ENCODE measurements around the gene UGT1A3.
A peak's percentile ranks its signal among the peaks of the same experiment; 100 is the strongest.

UGT1A3 gene

DNA sequence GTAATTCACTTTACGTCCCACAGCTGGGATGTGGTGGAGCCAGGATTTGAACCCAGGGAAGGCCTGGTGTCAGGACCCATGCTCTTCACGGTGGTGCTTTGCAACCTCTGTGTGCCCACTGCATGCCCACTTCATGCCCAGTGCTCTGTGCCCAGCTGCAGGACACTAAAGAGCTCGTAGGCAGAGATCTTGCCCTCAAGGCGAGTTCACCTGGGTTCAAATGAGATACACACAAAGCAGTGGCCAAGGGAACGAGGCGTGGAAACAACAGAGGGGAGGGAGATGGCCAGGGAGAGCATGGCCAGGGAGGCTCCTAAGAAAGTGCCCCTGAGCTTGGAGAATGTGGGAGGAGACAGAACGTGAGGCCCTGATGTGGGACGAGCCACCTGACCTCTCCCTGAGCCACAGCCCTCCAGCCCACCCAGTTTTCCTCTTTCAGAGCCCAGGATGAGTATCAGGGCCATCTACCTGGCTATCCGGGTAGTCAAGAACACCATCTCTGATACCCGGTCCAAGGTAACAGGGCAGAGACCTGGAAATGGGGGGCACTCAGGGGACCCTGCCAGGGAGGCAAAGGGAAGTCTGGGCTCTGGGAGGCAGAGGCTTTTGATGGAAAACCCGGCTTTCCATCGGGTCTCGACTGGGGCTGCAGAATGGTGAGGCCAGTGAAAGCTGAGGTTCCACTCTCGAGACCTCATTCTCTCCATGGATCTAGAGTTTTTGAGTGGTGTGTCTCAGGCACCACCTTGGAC lies 69.7 kb downstream of the UGT1A3 start:
- no peak for DNase-seq

DNA sequence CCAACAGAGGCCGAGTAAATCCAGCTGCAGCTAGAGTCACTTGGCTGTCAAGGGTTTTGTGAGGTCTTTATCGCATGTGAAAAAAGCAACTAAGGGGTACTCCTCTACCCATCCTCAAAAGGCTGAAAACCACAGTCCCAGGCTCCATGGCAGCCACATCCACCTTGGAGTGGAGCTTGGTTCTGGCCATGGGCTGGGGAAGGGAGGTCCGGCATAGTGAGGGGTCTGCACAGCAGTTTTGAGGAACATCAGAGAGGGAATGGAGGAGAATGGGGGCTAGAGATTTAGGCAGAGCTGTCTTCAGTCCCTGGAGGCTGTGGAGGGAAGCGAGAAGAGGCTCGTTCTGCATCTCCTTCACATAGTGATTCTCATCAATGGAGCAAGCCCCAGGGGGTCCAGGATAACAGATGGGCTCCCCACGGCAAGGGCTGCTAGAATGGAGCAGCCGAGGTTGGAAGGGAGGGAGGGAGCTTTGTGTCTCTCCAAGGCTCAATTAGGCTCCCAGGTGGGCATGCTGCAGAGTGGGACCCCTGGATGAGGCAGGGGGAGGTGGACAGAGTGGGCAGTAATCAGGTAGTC lies 70.3 kb downstream of the UGT1A3 start:
- DNase-seq = no peak

DNA sequence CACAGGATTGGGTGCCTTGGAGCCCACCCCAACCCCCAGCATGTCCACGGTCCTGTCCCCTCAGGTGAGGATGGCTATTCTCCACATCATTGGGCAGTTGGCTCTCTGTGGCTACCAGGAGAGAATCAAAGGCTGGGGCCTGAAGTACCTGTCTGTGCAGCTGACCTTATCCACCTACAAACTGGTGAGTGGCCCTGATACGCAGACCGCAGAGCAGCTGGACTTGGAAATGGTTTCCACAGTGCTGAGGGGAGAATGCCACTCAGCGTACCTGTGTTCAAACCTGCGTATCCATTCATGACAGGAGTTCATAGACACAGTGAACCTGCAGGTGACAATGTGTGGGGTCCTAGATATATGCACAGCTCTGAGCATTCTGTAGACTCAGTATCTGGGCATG lies 70.9 kb downstream of the UGT1A3 start:
- DNase-seq = no peak

DNA sequence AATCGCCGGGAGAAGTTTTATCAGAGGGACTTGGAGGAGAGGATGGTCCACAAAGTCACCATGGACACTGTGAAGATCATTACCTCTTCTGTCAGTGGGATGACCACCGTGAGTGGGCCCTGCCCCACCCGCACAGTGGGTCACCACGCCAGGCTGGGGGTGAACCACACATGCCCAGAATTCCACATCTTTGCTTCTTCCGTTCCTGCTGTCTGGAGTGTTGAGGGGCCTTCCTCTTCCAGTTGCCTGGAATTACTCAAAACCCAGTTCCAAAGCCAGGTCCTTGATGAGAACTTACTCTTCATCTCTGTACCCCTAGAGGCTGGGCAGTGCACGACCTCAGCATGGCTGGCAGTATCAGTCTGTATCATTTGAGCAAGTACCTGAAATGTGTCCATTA lies 71.4 kb downstream of the UGT1A3 start:
- DNase-seq = no peak

DNA sequence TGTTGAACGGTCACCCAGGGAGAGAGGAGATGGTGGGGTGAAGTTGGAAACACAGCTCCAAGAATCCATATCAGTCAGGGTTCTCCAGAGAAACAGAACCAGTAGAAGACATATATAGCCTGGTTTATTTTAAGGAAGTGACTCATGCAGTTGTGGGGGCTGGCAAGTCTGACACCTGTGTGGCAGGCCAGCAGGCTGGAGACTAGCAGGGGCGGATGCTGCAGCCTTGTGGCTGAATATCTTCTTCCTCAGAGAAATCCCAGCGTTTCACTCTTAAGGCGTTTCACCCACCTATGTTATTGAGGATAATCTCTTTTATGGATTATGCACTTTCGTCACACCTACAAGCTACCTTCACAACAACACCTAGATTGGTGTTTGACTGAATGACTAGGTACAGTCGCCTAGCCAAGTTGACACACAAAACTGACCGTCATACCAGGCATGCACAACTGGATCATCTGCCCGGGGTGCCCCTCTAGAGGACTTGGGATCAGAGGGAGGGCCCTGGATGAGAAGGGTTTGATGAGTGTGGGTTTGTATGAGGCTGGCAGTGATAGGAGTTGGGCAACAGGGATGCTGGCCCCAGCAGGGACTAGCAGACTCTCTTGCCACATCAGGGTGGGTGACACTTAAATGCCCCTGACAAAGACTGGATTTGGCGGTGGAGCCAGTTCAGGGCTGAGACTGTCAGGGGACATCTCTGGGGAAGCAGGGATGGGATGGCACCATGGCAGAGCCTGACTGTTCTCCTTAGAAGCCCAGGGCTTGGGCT lies 72.7 kb downstream of the UGT1A3 start:
- DNase-seq = no peak

DNA sequence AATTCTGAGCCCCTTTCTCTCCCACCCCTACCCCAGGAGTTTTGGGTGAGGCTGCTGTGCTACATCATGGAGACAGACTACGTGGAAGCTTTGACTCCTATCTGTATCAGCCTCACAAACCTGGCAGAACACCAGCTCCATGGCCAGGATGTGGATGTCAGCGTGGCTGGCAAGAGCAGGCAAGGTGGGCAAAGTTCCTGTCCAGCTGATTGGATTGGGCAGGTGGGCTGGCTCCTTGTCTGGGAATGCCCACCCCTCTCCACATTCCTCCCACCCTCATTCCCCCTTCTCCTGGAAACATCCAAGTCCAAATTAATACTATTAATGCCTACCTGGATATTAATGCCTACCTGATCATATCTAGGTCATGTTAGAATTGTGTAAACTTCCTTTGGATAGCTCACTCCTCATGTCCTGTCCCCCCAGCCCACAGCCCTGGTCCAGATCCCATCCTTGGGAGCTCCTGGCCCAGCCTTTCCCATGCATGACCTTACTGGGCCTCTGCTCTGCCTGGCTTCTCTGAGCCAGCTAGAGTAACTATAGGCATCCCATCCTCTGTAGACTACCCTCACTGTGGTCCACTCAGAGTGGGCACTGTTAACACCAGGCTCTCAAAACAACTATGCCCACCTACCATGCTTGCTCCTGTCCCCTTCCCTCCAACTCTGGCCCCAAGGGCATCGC lies 73.4 kb downstream of the UGT1A3 start:
- no peak for DNase-seq

DNA sequence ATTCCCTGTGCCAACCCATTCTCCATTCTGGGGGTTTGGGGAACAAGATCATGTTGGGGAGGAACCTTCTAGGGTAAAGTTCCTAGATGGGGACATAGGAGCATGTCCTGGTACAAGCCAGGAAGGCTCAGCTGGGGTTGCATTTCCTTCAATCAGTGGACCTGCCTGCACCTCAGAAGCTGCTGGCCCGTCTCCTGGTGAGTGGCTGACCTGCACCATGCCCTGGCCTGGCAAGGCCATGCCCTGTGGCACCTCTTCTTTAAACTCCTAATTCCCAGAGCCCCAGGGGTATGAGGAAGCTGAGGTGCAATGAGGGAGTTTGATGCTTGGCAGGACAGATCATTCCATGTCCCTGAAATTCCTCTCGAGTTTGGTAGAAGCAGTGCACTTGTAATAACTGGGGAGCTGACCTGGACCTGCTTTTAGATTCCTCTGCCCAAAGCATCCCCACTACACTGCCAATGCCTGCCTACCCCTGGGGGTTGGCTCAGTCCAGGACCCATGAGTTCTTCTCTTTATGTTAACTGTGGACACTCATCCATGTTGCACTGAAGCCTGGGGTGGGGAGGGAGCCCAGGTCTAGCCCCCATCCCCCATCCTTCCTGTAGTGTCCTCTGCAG lies 74.6 kb downstream of the UGT1A3 start:
- DNase-seq = no peak

DNA sequence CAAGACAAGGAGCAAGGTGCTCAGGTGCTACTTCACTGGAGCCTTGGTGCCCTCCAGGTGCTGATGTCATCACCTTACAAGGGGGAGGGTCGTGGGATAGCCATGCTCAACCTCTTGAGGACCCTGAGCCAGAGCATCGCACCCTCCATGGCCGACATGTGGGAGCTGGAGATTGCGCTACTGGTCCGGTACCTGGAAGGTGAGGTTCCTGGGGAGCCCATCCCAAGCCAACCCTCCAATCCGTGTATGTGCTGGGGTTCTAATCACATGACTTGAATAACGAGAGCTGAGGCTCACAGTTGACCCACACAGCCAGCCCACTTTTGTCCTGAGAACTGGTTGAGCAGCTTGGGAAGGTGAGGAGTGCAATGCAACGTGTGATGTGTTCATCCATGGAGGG lies 75.2 kb downstream of the UGT1A3 start:
- DNase-seq = no peak

DNA sequence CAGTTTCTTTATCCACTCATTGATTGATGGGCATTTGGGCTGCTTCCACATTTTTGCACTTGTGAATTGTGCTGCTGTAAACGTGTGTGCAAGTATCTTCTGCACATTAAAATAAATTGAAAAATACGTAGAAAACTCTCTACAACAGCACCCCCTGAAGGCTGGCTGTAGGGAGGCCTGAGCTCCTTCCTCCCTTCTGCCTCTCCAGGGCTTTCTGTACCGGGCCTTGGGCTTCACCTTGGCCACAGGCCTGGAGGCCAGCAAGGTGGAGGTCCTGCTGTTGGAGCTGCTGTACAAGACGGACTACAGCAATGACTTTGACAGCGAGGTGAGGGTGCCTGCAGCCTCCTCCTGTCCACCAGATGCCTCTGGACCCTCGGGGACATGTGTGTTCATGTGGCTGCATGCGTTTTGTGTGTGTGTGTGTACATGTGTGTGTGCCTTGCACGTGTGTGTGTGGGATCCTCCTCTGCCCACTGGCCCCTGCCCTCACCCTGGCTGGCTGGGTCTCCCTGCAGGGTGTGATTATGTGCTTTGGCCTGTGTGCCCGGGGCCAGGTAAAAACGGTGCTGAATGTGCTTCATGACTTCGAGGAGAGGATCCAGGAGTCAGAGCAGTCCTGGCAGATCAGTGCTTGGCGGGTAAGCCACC lies 78.5 kb downstream of the UGT1A3 start:
- no peak for DNase-seq

DNA sequence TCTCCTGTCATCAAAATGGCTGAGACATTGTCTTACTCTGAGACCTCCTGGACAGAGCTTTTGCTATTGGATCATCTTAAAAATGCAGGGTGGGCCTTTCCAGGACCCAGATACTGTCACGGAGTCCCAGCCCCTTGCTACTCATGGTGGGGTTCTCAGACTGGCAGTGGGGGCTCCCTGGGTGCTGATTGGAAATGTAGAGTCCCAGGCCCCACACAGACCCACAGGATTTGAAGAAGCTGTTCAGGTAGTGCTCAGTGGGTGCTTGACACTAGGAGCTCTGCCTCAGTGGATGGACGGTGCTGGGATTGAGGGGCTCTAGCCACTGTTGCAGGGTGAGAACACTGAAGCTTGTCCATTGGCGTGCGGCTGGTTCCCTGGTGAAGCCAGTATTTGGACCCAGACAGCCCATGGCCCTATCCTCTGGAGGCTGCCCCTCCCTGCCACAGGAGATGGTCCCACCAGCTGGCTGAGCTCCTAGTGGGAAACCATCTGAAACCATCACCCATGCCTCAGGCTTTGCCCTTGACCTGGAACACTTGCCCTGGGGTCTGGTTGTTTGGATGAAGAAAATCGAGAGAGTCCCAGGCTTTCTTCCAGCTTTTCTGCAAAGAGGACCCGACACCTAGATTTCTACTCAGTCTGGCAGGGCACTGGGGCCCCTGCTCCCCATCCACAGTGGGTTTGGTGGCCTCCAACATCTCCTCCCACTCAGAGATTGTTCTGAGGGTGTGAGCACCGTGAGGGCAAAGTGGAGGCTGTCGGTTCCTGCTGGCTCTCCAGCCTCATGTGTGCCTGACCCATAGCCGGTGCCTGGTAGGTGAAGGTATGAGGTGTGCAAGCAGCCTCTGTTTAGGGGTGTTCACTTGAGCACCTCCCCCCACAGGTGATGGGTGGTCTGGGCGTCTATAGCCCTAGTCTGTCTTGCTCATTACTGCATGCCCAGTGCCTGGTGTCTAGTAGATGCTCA lies 79.4 kb downstream of the UGT1A3 start:
- DNase-seq = no peak

DNA sequence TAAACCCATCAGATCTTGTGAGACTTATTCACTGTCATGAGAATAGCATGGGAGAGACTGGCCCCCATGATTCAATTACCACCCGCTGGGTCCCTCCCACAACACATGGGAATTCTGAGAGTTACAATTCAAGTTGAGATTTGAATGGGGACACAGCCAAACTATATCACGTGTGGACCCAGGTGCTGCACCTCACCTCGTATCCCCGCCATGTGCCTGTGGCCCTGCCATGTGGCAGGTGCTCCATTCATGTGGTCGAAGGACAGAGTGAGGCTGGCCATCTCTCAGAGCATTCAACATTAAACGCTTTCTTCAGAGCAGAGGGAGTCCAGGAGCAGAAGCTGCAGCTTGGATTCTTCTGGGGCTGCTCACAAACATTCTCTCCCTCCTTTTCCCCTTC lies 81.5 kb downstream of the UGT1A3 start:
- DNase-seq = no peak

DNA sequence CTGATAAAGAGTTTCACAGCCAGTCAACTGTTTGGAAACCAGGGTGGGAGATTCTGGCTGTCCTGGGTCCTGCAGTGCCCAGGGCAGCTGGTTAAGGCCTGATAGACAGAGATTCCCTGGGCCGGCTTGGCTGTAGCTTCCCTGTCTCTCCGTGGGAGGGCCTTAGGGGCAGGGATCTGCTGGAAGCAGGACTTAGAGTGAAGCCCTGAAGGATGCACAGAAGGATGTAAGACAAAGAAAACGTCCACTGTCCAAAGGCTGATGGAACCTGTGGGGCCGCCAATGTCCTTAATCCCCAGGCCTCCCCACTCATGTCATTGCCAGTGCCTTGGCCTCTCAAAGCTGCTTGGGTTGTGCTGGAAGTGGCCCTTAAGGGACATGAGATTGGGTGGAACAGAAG lies 82.2 kb downstream of the UGT1A3 start:
- DNase-seq = no peak

DNA sequence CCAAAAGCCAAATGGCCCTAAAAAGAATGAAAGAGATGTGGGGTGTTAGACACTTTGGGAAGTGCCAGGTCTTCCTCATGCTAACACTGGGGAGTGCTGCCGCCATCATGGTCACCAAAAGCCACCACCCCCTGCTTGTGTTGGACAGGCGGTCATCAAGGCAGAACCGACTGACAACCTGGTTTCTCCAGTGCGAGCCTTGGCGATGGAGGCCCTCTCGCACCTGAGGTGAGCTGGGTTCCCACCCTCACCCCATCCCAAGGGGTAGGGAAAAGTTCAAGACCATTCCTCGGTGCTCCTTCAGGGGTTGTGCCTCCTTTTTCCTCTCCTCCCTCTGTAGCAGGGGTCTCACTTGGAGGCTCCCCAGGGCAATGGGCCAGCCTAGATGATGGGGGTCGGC lies 82.9 kb downstream of the UGT1A3 start:
- no peak for DNase-seq

DNA sequence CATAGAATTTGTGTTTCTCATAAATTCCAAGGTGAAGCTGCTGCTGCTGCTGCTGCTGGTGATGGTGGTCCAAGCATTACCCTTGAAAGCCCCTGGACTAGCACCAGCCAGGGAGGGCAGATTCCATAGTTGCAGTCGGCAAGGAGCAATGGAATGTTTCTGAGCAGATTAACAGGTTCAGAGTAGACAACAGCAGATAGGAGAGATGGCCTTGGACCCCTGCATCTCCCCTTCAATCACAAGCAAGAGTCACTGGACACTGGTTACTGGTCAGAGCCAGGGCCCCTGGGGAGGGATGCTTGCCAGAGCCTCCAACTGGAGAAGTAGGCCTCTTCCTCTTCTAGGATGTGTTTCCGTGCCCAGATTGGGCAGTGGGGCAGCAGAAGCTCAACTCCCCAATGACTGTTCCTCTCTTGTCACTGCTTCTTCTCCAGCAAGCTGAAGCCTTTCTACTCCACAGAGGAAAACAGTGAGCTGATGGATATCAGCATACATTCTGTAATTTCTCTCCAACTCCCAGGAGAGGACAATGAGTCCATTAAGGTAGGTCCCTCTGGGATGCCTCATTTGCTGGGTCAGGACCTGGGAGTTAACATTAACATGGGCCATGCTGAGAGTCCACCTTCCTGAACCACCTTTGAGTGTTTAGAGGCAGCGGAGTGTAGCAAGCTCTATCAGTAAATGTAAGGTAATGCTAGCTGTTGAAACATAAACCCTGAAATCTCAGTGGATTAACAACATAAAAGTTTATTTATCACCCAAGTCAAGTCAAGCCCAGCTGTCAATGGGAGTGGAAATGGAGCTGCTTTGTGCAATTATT lies 84.6 kb downstream of the UGT1A3 start:
- DNase-seq = no peak

DNA sequence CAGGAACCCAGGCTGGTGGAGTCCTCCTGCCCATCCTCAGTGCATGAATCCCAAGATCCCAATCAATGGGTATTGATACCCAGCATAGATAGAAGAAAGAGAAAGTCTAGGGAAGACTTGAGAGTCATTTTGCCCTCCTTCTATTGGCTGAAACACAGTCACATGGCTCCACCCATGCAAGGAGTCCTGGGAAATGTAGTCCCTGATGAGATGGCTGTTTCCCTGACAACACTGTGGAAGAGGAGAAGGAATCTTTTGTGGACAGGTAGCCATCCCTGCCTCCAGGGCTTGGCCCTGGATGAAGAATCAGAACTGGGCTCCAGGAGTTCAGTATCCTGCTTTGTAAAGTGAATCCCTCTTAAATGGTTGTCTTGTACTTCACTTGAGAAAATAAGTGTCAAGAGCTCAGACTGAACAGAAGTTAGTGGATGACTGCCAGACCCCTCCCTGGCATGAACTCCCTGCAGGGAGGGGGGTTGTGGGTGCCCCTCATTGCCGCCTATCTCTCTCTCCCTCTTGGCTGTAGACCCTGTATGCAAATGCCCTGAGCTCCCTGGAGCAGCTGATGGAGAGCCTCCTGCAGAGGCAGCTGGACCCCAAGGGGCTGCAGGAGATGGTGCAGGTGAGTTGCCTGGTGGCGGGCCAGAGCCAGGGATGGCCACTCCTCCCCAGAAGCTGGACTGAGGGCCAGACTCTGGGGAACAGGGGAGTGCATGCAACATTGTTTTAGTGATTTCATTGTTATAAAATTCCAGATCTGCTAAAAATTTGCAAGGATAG lies 85.4 kb downstream of the UGT1A3 start:
- peak in 1 of 3 experiments; percentile 5 for DNase-seq

DNA sequence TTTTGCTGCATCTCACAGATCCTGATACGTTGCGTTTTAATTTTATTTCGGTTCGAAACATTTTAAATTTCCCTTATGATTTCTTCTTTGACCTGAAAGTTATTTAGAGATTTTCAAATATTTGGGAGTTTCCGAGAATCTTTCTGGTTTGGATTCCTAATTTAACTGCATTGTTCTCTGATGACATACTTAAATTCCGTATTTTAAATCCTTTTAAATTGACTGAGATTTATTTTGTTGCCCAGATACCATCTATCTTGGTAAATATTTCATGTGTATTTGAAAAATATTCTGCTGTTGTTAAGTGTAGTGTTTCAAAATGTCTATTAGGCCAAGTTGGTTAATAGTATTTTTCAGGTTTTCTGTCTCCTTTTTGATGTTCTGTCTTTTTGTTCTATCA lies 87.0 kb downstream of the UGT1A3 start:
- DNase-seq = no peak

DNA sequence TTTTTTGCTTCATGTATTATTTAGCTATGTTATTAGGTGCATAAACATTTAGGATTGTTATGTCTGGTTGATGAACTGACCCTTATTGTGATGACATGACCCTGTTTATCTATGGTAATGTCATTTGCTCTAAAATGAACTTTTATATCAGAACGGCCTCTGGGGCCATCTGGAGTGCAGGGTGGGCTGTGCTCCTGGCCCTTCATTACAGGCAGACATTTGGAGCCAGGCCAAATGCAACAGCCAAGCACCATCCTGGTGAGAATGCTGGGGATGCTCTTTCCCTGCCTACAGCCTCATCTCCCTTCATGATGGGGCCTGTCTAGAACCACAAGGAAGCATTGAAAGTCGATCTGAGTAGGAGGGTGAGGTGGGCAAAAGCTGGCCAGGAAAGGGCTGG lies 87.5 kb downstream of the UGT1A3 start:
- DNase-seq = peak in 1 of 3 experiments; percentile 15

DNA sequence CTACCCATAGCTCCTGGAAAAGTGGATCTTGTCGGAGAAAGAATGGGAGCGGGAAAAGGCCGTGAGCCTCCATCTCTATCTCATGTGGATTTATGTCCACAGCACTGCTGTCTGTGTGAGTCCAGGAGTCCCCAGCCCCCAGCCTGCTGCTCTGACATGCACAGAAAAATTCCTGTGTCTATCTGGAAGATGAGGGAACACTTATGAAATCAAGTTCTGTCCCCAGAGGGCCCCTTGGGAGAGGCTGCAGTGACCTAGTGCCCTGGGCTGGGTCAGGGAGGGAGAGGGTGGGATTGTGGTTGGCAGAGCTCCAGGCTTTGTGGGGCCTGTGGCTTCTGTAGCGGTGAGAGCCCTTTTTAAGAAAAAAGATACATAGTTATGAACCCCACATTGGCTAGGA lies 87.9 kb downstream of the UGT1A3 start:
- DNase-seq = no peak

DNA sequence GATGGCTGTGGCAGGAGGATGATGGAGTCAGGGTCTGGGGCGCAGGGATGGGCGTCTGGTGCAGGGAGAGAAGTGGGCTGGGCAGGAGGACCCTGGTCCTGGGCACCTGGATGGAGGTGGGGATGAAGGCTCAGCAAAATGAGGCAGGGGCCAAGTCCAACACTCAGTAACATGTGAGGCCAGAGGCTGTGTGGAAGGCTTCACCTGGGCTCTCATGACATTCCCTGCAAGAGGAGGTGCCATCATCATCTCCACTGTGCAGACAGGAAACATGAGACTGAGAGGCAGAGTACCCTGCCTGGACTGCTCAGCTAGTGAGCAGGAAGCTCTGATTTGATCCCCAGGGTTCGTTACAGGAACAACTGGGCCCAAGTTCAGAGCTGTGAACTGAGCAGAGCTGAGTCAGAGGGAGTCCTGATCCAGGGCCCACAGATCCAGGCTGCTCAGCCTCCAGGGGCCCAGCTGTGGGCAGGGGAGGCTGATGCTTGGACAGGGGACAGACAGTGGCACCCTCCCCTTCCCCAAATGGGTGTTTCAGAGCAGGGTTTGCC lies 88.6 kb downstream of the UGT1A3 start:
- no peak for DNase-seq
